Fibroblast of lung (primary cell): Measurements from ENCODE around the gene CENPF. TPM values are rescaled to one million over a fixed set of nuclear protein-coding genes. Genes with fewer than 3 reads are reported as not detected.
A peak's percentile ranks its signal among the peaks of the same experiment; 100 is the strongest.

Experiments used
- DNase-seq, 2 donors: peaks; one replicate each; pipeline versions ENCODE4 v3.0.0 to v3.0.0-alpha.2; 2010; ENCODE audit warnings: low read depth in 2 of 2
- H2AFZ ChIP-seq: 2 replicates; pipeline ENCODE4 v1.5.1; 2012; ENCODE audit warnings: low read length, control low read depth, inconsistent platforms
- H3K27ac ChIP-seq: 2 replicates; pipeline ENCODE4 v1.5.1; 2011; ENCODE audit warnings: low read length, control low read depth; ENCODE audit not compliant: insufficient read depth
- H3K27me3 ChIP-seq: 2 replicates; pipeline ENCODE4 v1.5.1; 2011; ENCODE audit warnings: mild to moderate bottlenecking, low read length; ENCODE audit not compliant: control insufficient read depth, insufficient read depth
- H3K36me3 ChIP-seq: 2 replicates; pipeline ENCODE4 v1.5.1; 2011; ENCODE audit warnings: low read length; ENCODE audit not compliant: control insufficient read depth, insufficient read depth
- H3K4me1 ChIP-seq: 2 replicates; pipeline ENCODE4 v1.5.1; 2011; ENCODE audit warnings: low read length; ENCODE audit not compliant: control insufficient read depth, insufficient read depth; ENCODE audit errors: extremely low read depth
- H3K4me2 ChIP-seq: 2 replicates; pipeline ENCODE4 v1.5.1; 2011; ENCODE audit warnings: low read length, control low read depth; ENCODE audit not compliant: insufficient read depth; ENCODE audit errors: extremely low read depth
- H3K4me3 ChIP-seq, 4 experiments: fragments of 200-600 bp in 1 of 4; sonication (generic) in 1 of 4; replicated peaks in 1 of 4; 2 replicates each; pipeline ENCODE4 v1.5.1; 2011 to 2016; ENCODE audit warnings: low read length in 4 of 4, low read depth in 3 of 4, mild to moderate bottlenecking in 3 of 4, control low read depth in 2 of 4, inconsistent platforms in 1 of 4, mixed read lengths in 1 of 4; ENCODE audit not compliant: insufficient read depth in 1 of 4; ENCODE audit errors: control extremely low read depth in 1 of 4
- H3K79me2 ChIP-seq: 2 replicates; pipeline ENCODE4 v1.5.1; 2012; ENCODE audit warnings: mild to moderate bottlenecking, low read length, inconsistent platforms; ENCODE audit not compliant: control insufficient read depth, insufficient read depth
- H3K9ac ChIP-seq: 2 replicates; pipeline ENCODE4 v1.5.1; 2011; ENCODE audit warnings: mild to moderate bottlenecking, low read length, control low read depth; ENCODE audit not compliant: insufficient read depth
- H3K9me3 ChIP-seq: 2 replicates; pipeline ENCODE4 v1.5.1; 2012; ENCODE audit warnings: low read depth, low read length; ENCODE audit not compliant: control insufficient read depth, insufficient read depth
- H4K20me1 ChIP-seq: 2 replicates; pipeline ENCODE4 v1.5.1; 2011; ENCODE audit warnings: low read length; ENCODE audit not compliant: control insufficient read depth, insufficient read depth; ENCODE audit errors: extremely low read depth
- CTCF ChIP-seq, 2 donors: IDR thresholded peaks in 1 of 2; conservative IDR thresholded peaks in 1 of 2; 1 replicate in 1 of 2; 2 replicates in 1 of 2; pipeline ENCODE4 v1.5.1; 2011 to 2012; ENCODE audit warnings: low read length in 2 of 2, control low read depth in 1 of 2, inconsistent platforms in 1 of 2, low read depth in 1 of 2, mild to moderate bottlenecking in 1 of 2
- EZH2 ChIP-seq: IDR thresholded peaks from 2 replicates; pipeline ENCODE4 v1.5.1; 2012; ENCODE audit warnings: low read length, control low read depth, mild to moderate bottlenecking; ENCODE audit errors: missing control alignments
- polyA plus RNA-seq, 2 donors: library from polyadenylated mRNA; depleted of rRNA in 1 of 2; stranded (reverse) in 1 of 2; unstranded in 1 of 2; fragments of >200 nt; gene quantifications; 2 replicates each; pipeline ENCODE4 v1.2.1, GENCODE V29; 2011 to 2012; ENCODE audit warnings: missing spikeins in 1 of 2
- total RNA-seq: library from RNA; depleted of rRNA; stranded (reverse); fragments of >200 nt; gene quantifications from 2 replicates; pipeline ENCODE4 v1.2.1, GENCODE V29; 2014

CENPF gene
- total and polyA plus RNA-seq, 2 donors (not counting 1 experiment from before 2014, with no cell fraction given), result 12.0 to 13.2 TPM

- Histone ChIP-seq H3K4me1 (peaks cover 32% of the 10 kb centered on the region), H3K27me3 (no peaks in the 10 kb centered on the region), H3K4me2 (peak overlapping the region; percentile 64), H3K79me2 (no peaks in the 10 kb centered on the region), H3K9me3 (no peaks in the 10 kb centered on the region), H3K9ac (no peak overlapping the region), H4K20me1 (no peaks in the 10 kb centered on the region), H3K36me3 (no peaks in the 10 kb centered on the region), H2AFZ (no peak overlapping the region), H3K27ac (no peak overlapping the region), H3K4me3 (no peak overlapping the region)
- no peak for TF ChIP-seq CTCF (conservative IDR thresholded peaks at IDR 0.05 in 1 of 2, IDR thresholded peaks at IDR 0.05 in 1 of 2; ENCODE audit: low read depth in 1 of 2, low read length in 2 of 2)
- TF ChIP-seq EZH2, result no peak
- peak; percentile 63 to 76 for DNase-seq
Measured at GRCh38 chr1:214568328-214568727, 34.7 kb upstream of the CENPF start.

GRCh38 chr1:214569357-214570004 lies 33.5 kb upstream of the CENPF start:
- TF ChIP-seq EZH2, result no peak
- TF ChIP-seq CTCF (conservative IDR thresholded peaks at IDR 0.05 in 1 of 2, IDR thresholded peaks at IDR 0.05 in 1 of 2; ENCODE audit: low read depth in 1 of 2, low read length in 2 of 2), result no peak
- no peak overlapping the region for H3K4me3 ChIP-seq
- H3K9me3 ChIP-seq, result no peaks in the 10 kb centered on the region
- H3K27ac ChIP-seq, result peak overlapping the region; percentile 3
- no peak overlapping the region for H3K9ac ChIP-seq
- H3K4me1 ChIP-seq, result peaks cover 30% of the 10 kb centered on the region
- no peaks in the 10 kb centered on the region for H3K27me3 ChIP-seq
- H2AFZ ChIP-seq, result no peak overlapping the region
- no peaks in the 10 kb centered on the region for H3K79me2 ChIP-seq
- peak; percentile 49 to 72 for DNase-seq
- no peaks in the 10 kb centered on the region for H3K36me3 ChIP-seq
- H3K4me2 ChIP-seq, result peak overlapping the region; percentile 6
- H4K20me1 ChIP-seq, result no peaks in the 10 kb centered on the region

- Histone ChIP-seq H3K9me3 (no peaks in the 10 kb centered on the region), H3K4me2 (no peak overlapping the region), H3K27ac (peak overlapping the region; percentile 6), H3K9ac (no peak overlapping the region), H4K20me1 (no peaks in the 10 kb centered on the region), H3K36me3 (no peaks in the 10 kb centered on the region), H2AFZ (no peak overlapping the region), H3K79me2 (no peaks in the 10 kb centered on the region), H3K4me1 (peaks cover 30% of the 10 kb centered on the region), H3K4me3 (no peak overlapping the region), H3K27me3 (no peaks in the 10 kb centered on the region)
- DNase-seq, result peak; percentile 53 to 79
- TF ChIP-seq CTCF (conservative IDR thresholded peaks at IDR 0.05 in 1 of 2, IDR thresholded peaks at IDR 0.05 in 1 of 2; ENCODE audit: low read depth in 1 of 2, low read length in 2 of 2) (no peak), EZH2 (no peak)
Measured at GRCh38 chr1:214570442-214570841, 32.6 kb upstream of the CENPF start.
